ENCODE data around the gene RNF113B. TPM values are rescaled to one million over a fixed set of nuclear protein-coding genes. Genes with fewer than 3 reads are reported as not detected.
A peak's percentile ranks its signal among the peaks of the same experiment; 100 is the strongest.

RNF113B gene
- total and polyA plus RNA-seq, 2 of the 4 experiments (the other 2 are of a cell fraction) = not detected

- TF ChIP-seq CHD1 (IDR thresholded peaks at IDR 0.05; ENCODE audit: low read depth, low read length) (no peak; the same call in 1 of the 2 replicates), CEBPB (IDR thresholded peaks at IDR 0.05; ENCODE audit: low read depth, low read length) (peak; percentile 99), NFE2L2 (IDR thresholded peaks at IDR 0.05; ENCODE audit: low read depth, low read length) (peak; percentile 27; the same call in 1 of the 2 replicates)
Observed at GRCh38 chr13:98173431-98174152, 3.5 kb downstream of the RNF113B start (continued).

- no peak overlapping the region for H2AFZ ChIP-seq (replicated peaks; ENCODE audit: low read length, poor library complexity)
- 0% methylated on average over 1 of the region's 7 CpGs; no CpG with 5 or more reads in 1 of the 2 experiments for WGBS, 2 experiments (ENCODE audit: extremely low coverage in 2 of 2, insufficient read length in 1 of 2)
- H2BK120ac ChIP-seq (ENCODE audit: low read depth, low read length) = peak overlapping the region; percentile 90
- H3K9ac ChIP-seq (ENCODE audit: low read depth, low read length) = peak overlapping the region; percentile 74
- peak overlapping the region; percentile 61 for H3K4me2 ChIP-seq (ENCODE audit: low read depth, low read length)
- peaks cover 23% of the 10 kb centered on the region; the same call in 1 of the 2 replicates for H4K20me1 ChIP-seq (ENCODE audit: insufficient read depth, low read length)
- H2AK5ac ChIP-seq (ENCODE audit: low read depth, low read length) = peak overlapping the region; percentile 80
- ChIA-PET CTCF (interaction anchor here (1.0 kb wide), 1 partner anchor 17 kb away, joined by 4 read pairs; no protein-coding TSS in a partner anchor), POLR2A (ENCODE audit: unreplicated experiment) (no interaction called here)
- H2BK15ac ChIP-seq (ENCODE audit: low read depth, low read length) = peak overlapping the region; percentile 77
- ATAC-seq (ENCODE audit: low read depth) (no peak), DNase-seq (peak; percentile 45)
- peak overlapping the region; percentile 79 to 82 for H4K8ac ChIP-seq (ENCODE audit: low read depth in 2 of 2, low read length in 2 of 2)
- peak overlapping the region; percentile 95 for H3K23ac ChIP-seq (ENCODE audit: low read depth, low read length)
- no TSS peak for BruUV-seq (replicated peaks)
- dilution Hi-C loops (cut with HindIII; ENCODE audit: low sequenced_read_pairs, unreplicated experiment) (no loop called here), in situ Hi-C loops (cut with MboI; ENCODE audit: low sequenced_read_pairs) (loop anchor here (5.0 kb wide), 1 partner anchor 44 kb away; no protein-coding TSS in a partner anchor), intact Hi-C loops (cut with micrococcal nuclease) (loop anchor here (1.0 to 2.0 kb wide), 4 partner anchors 11 to 42 kb away; no protein-coding TSS in a partner anchor)
- H3K79me1 ChIP-seq (ENCODE audit: low read depth in 1 of 2, low read length in 2 of 2) = peaks cover 28 to 81% of the 10 kb centered on the region in 2 experiments
- peaks cover 13% of the 10 kb centered on the region for H3K36me3 ChIP-seq (ENCODE audit: control insufficient read depth, insufficient read depth, low read length)
- TF ChIP-seq MAFK (IDR thresholded peaks at IDR 0.05; ENCODE audit: low read depth, low read length) = peak; percentile 80
- no peak for TF ChIP-seq CEBPB (IDR thresholded peaks at IDR 0.05; ENCODE audit: low read depth, low read length)
- H3K9me1 ChIP-seq (ENCODE audit: insufficient read depth, low read length) = peaks cover 19% of the 10 kb centered on the region
- no peaks in the 10 kb centered on the region for H3K27me3 ChIP-seq (ENCODE audit: control insufficient read depth, insufficient read depth, low read length)
- H3K56ac ChIP-seq (ENCODE audit: extremely low read depth, insufficient read depth, low read length) = peak overlapping the region; percentile 80
- no peak overlapping the region for H3K4me3 ChIP-seq (ENCODE audit: insufficient read depth, low read depth, low read length)
- H2BK20ac ChIP-seq (ENCODE audit: low read depth, low read length) = peak overlapping the region; percentile 87
- H2AK9ac ChIP-seq (replicated peaks; ENCODE audit: low read depth, low read length, poor library complexity) = no peak overlapping the region
- peak overlapping the region; percentile 75 for H4K91ac ChIP-seq (ENCODE audit: insufficient read depth, low read depth, low read length)
- peaks cover 38% of the 10 kb centered on the region for H3K4me1 ChIP-seq (ENCODE audit: control insufficient read depth, insufficient read depth, low read length)
- peak overlapping the region; percentile 89 for H3K4ac ChIP-seq (ENCODE audit: low read depth, low read length)
- H4K5ac ChIP-seq (ENCODE audit: low read depth, low read length) = peak overlapping the region; percentile 80
- H3K18ac ChIP-seq (ENCODE audit: low read depth, low read length) = peak overlapping the region; percentile 88
- H2BK5ac ChIP-seq (ENCODE audit: low read depth, low read length, poor library complexity, severe bottlenecking) = peak overlapping the region; percentile 91
- H3K27ac ChIP-seq (ENCODE audit: insufficient read depth, low read length) = peak overlapping the region; percentile 99
- no peaks in the 10 kb centered on the region for H3K9me3 ChIP-seq (ENCODE audit: control insufficient read depth, insufficient read depth, low read length)
- peak overlapping the region; percentile 74 for H3K14ac ChIP-seq (replicated peaks; ENCODE audit: low read depth, low read length)
Observed at GRCh38 chr13:98172590-98173422, 4.3 kb downstream of the RNF113B start.
